K562 (cell line): ENCODE results near the gene AKAP14. TPM values are rescaled to one million over a fixed set of nuclear protein-coding genes. Genes with fewer than 3 reads are reported as not detected.

ENCODE experiments used
- CCNT2 ChIP-seq: IDR thresholded peaks from 2 replicates; pipeline ENCODE4 v1.6.1; 2011; ENCODE audit warnings: borderline replicate concordance, low read depth, mild to moderate bottlenecking, moderate library complexity, mixed read lengths, low read length; ENCODE audit not compliant: insufficient read length; ENCODE audit errors: extremely low read depth
- EP400 ChIP-seq: fragments of 450-650 bp; IDR thresholded peaks from 2 replicates; pipeline ENCODE4 v1.6.1; 2017; ENCODE audit warnings: antibody characterized with exemption, mild to moderate bottlenecking, moderate library complexity
- ERF ChIP-seq: fragments of 450-650 bp; formaldehyde crosslinking; IDR thresholded peaks from 2 replicates; pipeline ENCODE4 v1.4.0; 2020; ENCODE audit warnings: mild to moderate bottlenecking, mixed read lengths
- HDAC1 ChIP-seq, 2 experiments: fragments of 450-650 bp; IDR thresholded peaks; 2 replicates each; pipeline ENCODE4 v1.6.1; 2016 to 2017; ENCODE audit warnings: inconsistent platforms in 1 of 2, mild to moderate bottlenecking in 1 of 2, moderate library complexity in 1 of 2
- KHSRP ChIP-seq: fragments of 450-650 bp; IDR thresholded peaks from 2 replicates; pipeline ENCODE4 v1.6.1; 2017
- MAFF ChIP-seq: IDR thresholded peaks from 2 replicates; pipeline ENCODE4 v1.6.1; 2012; ENCODE audit warnings: low read length, improper control_type of control experiment
- NEUROD1 ChIP-seq: fragments of 150-350 bp; IDR thresholded peaks from 2 replicates; pipeline ENCODE4 v1.6.1; 2014; ENCODE audit warnings: borderline replicate concordance, low read length, low read depth; ENCODE audit not compliant: partially characterized antibody
- NR3C1 ChIP-seq: sonication (generic); formaldehyde crosslinking; IDR thresholded peaks from 2 replicates; pipeline ENCODE4 v1.8.1; 2022; ENCODE audit warnings: missing genetic modification reagents
- NRF1 ChIP-seq, 2 experiments: fragments of 450-650 bp; IDR thresholded peaks in 1 of 2; conservative IDR thresholded peaks in 1 of 2; 2 replicates each; pipeline ENCODE4 v1.6.1; 2014; ENCODE audit warnings: mild to moderate bottlenecking in 2 of 2
- PRPF4 ChIP-seq: fragments of 200-400 bp; formaldehyde crosslinking; IDR thresholded peaks from one replicate; pipeline ENCODE4 v1.6.1; 2017; ENCODE audit warnings: low read length, low read depth, mild to moderate bottlenecking; ENCODE audit not compliant: insufficient read depth, poor library complexity, severe bottlenecking
- PTTG1 ChIP-seq: fragments of 450-650 bp; IDR thresholded peaks from 2 replicates; pipeline ENCODE4 v1.6.1; 2016; ENCODE audit warnings: low read depth, mild to moderate bottlenecking, missing genetic modification characterization, missing compliant biosample characterization
- SETDB1 ChIP-seq: IDR thresholded peaks from one replicate; pipeline ENCODE4 v1.6.1; 2012; ENCODE audit warnings: low read length, control low read depth, inconsistent platforms
- SIN3A ChIP-seq, 2 experiments: fragments of 150-350 bp in 1 of 2; IDR thresholded peaks; 2 replicates each; pipeline ENCODE4 v1.6.1; 2011 to 2016; ENCODE audit warnings: borderline replicate concordance in 2 of 2, low read depth in 2 of 2, low read length in 2 of 2, mild to moderate bottlenecking in 2 of 2, moderate library complexity in 2 of 2; ENCODE audit not compliant: control insufficient read depth in 1 of 2
- ZFX ChIP-seq: sonication (generic); formaldehyde crosslinking; IDR thresholded peaks from 2 replicates; pipeline ENCODE4 v1.8.0; 2022; ENCODE audit warnings: mild to moderate bottlenecking, missing genetic modification reagents, moderate library complexity
- ZNF232 ChIP-seq: sonication (generic); formaldehyde crosslinking; IDR thresholded peaks from 2 replicates; pipeline ENCODE4 v1.8.0; 2022; ENCODE audit warnings: mild to moderate bottlenecking, missing genetic modification reagents
- ZNF24 ChIP-seq: fragments of 450-650 bp; IDR thresholded peaks from 2 replicates; pipeline ENCODE4 v1.6.1; 2016
- ZNF3 ChIP-seq: fragments of 250-450 bp; sonication (Bioruptor Pico); IDR thresholded peaks from 2 replicates; pipeline ENCODE4 v1.5.0; 2021; ENCODE audit warnings: mild to moderate bottlenecking, moderate library complexity
- polyA plus RNA-seq, 8 experiments: library from polyadenylated mRNA; depleted of rRNA in 4 of 8; stranded (reverse) in 5 of 8; unstranded in 3 of 8; fragments of >200 nt; fragmentation: Nextera tagmentation in 2 of 8; fragmentation: Illumina TruSeq in 1 of 8; extraction: Ambion mirVana in 2 of 8; extraction: Trizol in 1 of 8; gene quantifications; 2 replicates each; pipeline versions ENCODE4 v1.2.1 to v1.2.3, GENCODE V29; 2011 to 2014; ENCODE audit warnings: inconsistent platforms in 1 of 8, missing spikeins in 1 of 8
- total RNA-seq, 7 experiments: library from RNA; depleted of rRNA in 6 of 7; stranded (reverse); fragments of >200 nt in 6 of 7; fragmentation: Illumina TruSeq in 2 of 7; extraction: Trizol in 2 of 7; gene quantifications; 2 replicates each; pipeline versions ENCODE4 v1.2.1 to v1.2.3, GENCODE V29; 2011 to 2021; ENCODE audit warnings: low replicate concordance in 1 of 7
- TF ChIP-seq, protein P1 (sequence below): fragments of 150-350 bp; conservative IDR thresholded peaks from 2 replicates; pipeline ENCODE4 v1.6.1; 2014; ENCODE audit warnings: low read length
- TF ChIP-seq, protein P2 (sequence below): sonication (generic); formaldehyde crosslinking; IDR thresholded peaks from 2 replicates; pipeline ENCODE4 v1.8.1; 2023; ENCODE audit warnings: mild to moderate bottlenecking, missing genetic modification reagents, moderate library complexity
- TF ChIP-seq, protein P3 (sequence below), 2 experiments: IDR thresholded peaks; 2 replicates each; pipeline ENCODE4 v1.6.1; 2011; ENCODE audit warnings: borderline replicate concordance in 1 of 2, control low read depth in 1 of 2, low read depth in 1 of 2, low read length in 1 of 2, mild to moderate bottlenecking in 1 of 2, mixed read lengths in 1 of 2, moderate library complexity in 1 of 2; ENCODE audit not compliant: insufficient read depth in 1 of 2, insufficient read length in 1 of 2, poor library complexity in 1 of 2, severe bottlenecking in 1 of 2; ENCODE audit errors: extremely low read depth in 1 of 2
- TF ChIP-seq, protein P4 (sequence below): fragments of 450-650 bp; IDR thresholded peaks from 2 replicates; pipeline ENCODE4 v1.6.1; 2016; ENCODE audit warnings: low read depth, mild to moderate bottlenecking, moderate library complexity

Gene AKAP14
- total and polyA plus RNA-seq, 9 of the 15 experiments (the other 6 are each of a cell fraction or from before 2014, with no cell fraction given), result not detected

DNA sequence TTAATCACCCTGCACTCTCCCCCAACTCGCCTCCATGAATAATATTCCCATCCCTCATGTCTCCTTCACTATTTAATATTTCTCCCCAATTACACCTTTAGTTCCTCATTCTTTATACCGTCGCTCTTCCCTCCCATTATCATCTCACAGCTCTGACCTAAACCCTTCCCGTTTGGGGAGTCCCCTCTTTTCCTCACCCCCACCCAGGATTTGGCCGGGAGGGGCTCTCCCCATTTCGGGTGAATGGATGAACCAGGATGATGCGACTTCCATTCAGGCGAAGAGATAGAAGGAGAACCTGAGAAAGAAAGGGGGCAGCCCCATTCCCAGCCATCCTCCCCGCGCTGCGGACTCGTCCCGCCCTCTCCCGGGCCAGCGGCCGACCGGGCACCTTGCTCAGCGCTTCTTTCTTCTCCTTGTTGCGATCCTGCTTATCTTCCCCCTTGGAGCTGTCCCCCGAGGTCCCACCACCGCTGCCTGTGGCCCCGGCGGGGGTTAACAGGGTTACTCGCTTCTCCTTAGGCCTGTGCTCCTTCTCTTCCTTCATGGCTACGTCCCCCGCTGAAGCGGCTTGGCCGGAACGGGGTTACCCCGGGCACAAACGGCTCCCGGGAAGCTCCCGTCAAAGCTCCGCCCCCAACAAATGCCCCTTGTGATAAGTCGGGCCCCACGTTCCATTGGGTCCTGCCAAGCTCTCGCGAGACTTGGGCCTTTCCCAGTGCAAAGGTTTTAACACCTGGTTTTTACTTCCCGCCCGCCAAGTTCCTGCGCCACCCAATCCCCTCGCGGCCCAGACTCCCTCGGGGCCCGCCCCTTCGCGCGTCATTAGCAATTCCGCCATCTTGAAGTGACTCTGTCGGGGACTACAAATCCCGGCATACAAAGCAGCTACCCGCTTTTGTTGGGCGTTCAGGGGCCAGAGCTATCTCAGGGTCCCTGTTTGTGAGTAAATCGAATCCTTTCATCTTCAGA, 43.0 kb upstream of the AKAP14 start, which contains the start of gene UPF3B (continued):
- TF ChIP-seq SIN3A (IDR thresholded peaks at IDR 0.05; ENCODE audit: borderline replicate concordance in 2 of 2, control insufficient read depth in 1 of 2, low read depth in 2 of 2, low read length in 2 of 2) (peak; percentile 38 to 74; a peak in 2 of 4 replicates), SETDB1 (no peak), KHSRP (no peak), EP400 (peak; percentile 78), ZNF232 (no peak), NRF1 (conservative IDR thresholded peaks at IDR 0.05 in 1 of 2, IDR thresholded peaks at IDR 0.05 in 1 of 2) (peak; percentile 69 to 78), ERF (no peak), ZNF24 (no peak), ZFX (peak; percentile 68; the same call in 1 of the 2 replicates), PRPF4 (no peak), ZNF3 (CRISPR knock-in tag) (no peak), MAFF (peak; percentile 18; the same call in 1 of the 2 replicates), NEUROD1 (peak; percentile 26), HDAC1 (IDR thresholded peaks at IDR 0.05) (peak in 1 of 2 experiments; percentile 54; a peak in 1 of 4 replicates), CCNT2 (peak; percentile 28), NR3C1 (no peak), PTTG1 (no peak)
- TF ChIP-seq, protein P1, sequence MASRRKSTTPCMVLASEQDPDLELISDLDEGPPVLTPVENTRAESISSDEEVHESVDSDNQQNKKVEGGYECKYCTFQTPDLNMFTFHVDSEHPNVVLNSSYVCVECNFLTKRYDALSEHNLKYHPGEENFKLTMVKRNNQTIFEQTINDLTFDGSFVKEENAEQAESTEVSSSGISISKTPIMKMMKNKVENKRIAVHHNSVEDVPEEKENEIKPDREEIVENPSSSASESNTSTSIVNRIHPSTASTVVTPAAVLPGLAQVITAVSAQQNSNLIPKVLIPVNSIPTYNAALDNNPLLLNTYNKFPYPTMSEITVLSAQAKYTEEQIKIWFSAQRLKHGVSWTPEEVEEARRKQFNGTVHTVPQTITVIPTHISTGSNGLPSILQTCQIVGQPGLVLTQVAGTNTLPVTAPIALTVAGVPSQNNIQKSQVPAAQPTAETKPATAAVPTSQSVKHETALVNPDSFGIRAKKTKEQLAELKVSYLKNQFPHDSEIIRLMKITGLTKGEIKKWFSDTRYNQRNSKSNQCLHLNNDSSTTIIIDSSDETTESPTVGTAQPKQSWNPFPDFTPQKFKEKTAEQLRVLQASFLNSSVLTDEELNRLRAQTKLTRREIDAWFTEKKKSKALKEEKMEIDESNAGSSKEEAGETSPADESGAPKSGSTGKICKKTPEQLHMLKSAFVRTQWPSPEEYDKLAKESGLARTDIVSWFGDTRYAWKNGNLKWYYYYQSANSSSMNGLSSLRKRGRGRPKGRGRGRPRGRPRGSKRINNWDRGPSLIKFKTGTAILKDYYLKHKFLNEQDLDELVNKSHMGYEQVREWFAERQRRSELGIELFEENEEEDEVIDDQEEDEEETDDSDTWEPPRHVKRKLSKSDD, result no peak
- TF ChIP-seq, protein P2, sequence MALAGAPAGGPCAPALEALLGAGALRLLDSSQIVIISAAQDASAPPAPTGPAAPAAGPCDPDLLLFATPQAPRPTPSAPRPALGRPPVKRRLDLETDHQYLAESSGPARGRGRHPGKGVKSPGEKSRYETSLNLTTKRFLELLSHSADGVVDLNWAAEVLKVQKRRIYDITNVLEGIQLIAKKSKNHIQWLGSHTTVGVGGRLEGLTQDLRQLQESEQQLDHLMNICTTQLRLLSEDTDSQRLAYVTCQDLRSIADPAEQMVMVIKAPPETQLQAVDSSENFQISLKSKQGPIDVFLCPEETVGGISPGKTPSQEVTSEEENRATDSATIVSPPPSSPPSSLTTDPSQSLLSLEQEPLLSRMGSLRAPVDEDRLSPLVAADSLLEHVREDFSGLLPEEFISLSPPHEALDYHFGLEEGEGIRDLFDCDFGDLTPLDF, result peak; percentile 92
- TF ChIP-seq, protein P3, sequence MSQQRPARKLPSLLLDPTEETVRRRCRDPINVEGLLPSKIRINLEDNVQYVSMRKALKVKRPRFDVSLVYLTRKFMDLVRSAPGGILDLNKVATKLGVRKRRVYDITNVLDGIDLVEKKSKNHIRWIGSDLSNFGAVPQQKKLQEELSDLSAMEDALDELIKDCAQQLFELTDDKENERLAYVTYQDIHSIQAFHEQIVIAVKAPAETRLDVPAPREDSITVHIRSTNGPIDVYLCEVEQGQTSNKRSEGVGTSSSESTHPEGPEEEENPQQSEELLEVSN (IDR thresholded peaks at IDR 0.05; ENCODE audit: borderline replicate concordance in 1 of 2, extremely low read depth in 1 of 2, insufficient read depth in 1 of 2, insufficient read length in 1 of 2, low read depth in 1 of 2, low read length in 1 of 2, poor library complexity in 1 of 2, severe bottlenecking in 1 of 2), result peak; percentile 84 to 88
- TF ChIP-seq, protein P4, sequence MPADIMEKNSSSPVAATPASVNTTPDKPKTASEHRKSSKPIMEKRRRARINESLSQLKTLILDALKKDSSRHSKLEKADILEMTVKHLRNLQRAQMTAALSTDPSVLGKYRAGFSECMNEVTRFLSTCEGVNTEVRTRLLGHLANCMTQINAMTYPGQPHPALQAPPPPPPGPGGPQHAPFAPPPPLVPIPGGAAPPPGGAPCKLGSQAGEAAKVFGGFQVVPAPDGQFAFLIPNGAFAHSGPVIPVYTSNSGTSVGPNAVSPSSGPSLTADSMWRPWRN, result no peak
